AG04450 (cell line): ENCODE results near the gene HILPDA. TPM values are rescaled to one million over a fixed set of nuclear protein-coding genes. Genes with fewer than 3 reads are reported as not detected.

ENCODE experiments used
- CTCF ChIA-PET: fragments of 300-600, 350-600 bp; formaldehyde crosslinking; extraction: SDS; loops from one replicate; lab custom pipeline; 2022; ENCODE audit warnings: antibody characterized with exemption, inconsistent platforms; lab: Charles Lee
- POLR2A ChIA-PET: fragments of 350-600 bp; formaldehyde crosslinking; extraction: SDS; loops from one replicate; lab custom pipeline; 2021; ENCODE audit warnings: antibody characterized with exemption, inconsistent platforms; lab: Yijun Ruan, JAX
- DNase-seq: peaks from one replicate; pipeline ENCODE4 v3.0.0-alpha.2; 2011; ENCODE audit warnings: low read depth, low spot score
- H3K27ac ChIP-seq: one replicate; pipeline ENCODE4 v1.5.1; 2012; ENCODE audit warnings: low read depth, low read length, control low read depth
- H3K27me3 ChIP-seq: one replicate; pipeline ENCODE4 v1.6.0; 2012; ENCODE audit warnings: low read length; ENCODE audit not compliant: control insufficient read depth, insufficient read depth
- H3K4me3 ChIP-seq: 2 replicates; pipeline ENCODE4 v1.5.1; 2011; ENCODE audit warnings: mild to moderate bottlenecking, low read depth, low read length, control low read depth
- H3K9me3 ChIP-seq: 2 replicates; pipeline ENCODE4 v1.5.1; 2012; ENCODE audit warnings: low read length; ENCODE audit not compliant: control insufficient read depth, insufficient read depth
- polyA plus RNA-seq: library from polyadenylated mRNA; depleted of rRNA; stranded (reverse); fragments of >200 nt; gene quantifications from 2 replicates; pipeline ENCODE4 v1.2.3, GENCODE V29; 2011
- TF ChIP-seq, protein P1 (sequence below): IDR thresholded peaks from 2 replicates; pipeline ENCODE4 v1.5.1; 2011; ENCODE audit warnings: low read depth, low read length, control low read depth, inconsistent platforms

The HILPDA gene
- polyA plus RNA-seq, 1 experiment: 15.9 TPM

DNA sequence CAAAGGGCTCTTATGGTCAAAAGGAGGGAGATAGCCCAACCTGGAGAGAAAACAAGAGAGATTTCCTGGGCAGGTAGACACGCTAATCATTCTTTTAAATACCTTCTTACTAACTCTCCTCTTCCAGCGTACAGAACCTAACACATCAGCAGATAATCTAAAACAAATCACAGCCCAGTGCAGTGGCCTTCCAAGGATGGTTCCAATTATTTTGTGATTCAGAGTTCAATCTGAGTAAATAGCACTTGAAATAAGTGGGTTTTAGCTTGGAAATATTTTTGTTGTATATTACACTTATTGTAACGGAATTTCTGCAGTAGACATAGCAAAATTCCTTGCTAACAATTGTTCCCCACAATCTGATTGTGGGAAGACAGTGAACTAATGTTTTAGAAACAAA is 38.6 kb upstream of the HILPDA start:
- DNase-seq: no peak
- POLR2A ChIA-PET: no interaction called here

GRCh38 chr7:128419257-128419656 is 36.4 kb upstream of the HILPDA start:
- Histone ChIP-seq H3K27me3 (peaks cover 15% of the 10 kb centered on the region), H3K4me3 (no peak overlapping the region), H3K27ac (no peak overlapping the region), H3K9me3 (no peaks in the 10 kb centered on the region)
- DNase-seq: no peak
- ChIA-PET POLR2A (no interaction called here), CTCF (interaction anchor here (0.5 to 9.5 kb wide), 4 partner anchors 8 to 55 kb away, joined by 3 to 138 read pairs (median 16); no protein-coding TSS in a partner anchor)
- TF ChIP-seq, protein P1, sequence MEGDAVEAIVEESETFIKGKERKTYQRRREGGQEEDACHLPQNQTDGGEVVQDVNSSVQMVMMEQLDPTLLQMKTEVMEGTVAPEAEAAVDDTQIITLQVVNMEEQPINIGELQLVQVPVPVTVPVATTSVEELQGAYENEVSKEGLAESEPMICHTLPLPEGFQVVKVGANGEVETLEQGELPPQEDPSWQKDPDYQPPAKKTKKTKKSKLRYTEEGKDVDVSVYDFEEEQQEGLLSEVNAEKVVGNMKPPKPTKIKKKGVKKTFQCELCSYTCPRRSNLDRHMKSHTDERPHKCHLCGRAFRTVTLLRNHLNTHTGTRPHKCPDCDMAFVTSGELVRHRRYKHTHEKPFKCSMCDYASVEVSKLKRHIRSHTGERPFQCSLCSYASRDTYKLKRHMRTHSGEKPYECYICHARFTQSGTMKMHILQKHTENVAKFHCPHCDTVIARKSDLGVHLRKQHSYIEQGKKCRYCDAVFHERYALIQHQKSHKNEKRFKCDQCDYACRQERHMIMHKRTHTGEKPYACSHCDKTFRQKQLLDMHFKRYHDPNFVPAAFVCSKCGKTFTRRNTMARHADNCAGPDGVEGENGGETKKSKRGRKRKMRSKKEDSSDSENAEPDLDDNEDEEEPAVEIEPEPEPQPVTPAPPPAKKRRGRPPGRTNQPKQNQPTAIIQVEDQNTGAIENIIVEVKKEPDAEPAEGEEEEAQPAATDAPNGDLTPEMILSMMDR: no peak

More for the DNA sequence above, 38.6 kb upstream of the HILPDA start:
- no peak overlapping the region for H3K4me3 ChIP-seq
- TF ChIP-seq, protein P1: no peak
- H3K27me3 ChIP-seq: peaks cover 23% of the 10 kb centered on the region
- no peak overlapping the region for H3K27ac ChIP-seq
- H3K9me3 ChIP-seq: no peaks in the 10 kb centered on the region
- CTCF ChIA-PET: interaction anchor here (1.6 to 9.5 kb wide), 3 partner anchors 10 to 44 kb away, joined by 10 to 138 read pairs (median 25); no protein-coding TSS in a partner anchor

DNA sequence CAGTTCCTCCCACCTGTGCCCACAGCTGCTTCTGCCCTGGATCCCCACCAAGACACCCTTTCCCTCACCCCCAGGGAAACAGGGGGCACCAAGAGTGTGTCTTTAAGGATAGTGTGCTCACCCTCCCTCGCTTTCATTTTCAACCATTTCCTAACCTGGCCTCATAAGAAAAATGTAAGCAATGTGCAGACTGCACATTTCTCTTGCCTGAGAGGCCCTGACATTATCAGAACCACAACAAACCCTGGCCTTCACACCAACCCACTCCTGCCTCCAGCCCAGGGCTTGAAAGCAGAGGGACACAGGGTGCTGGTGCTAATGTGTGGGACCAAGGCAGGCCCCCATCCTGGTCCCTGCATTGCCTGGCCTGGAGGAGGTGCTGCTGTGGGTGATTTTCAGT is 34.9 kb upstream of the HILPDA start:
- no peak overlapping the region for H3K4me3 ChIP-seq
- TF ChIP-seq, protein P1: no peak
- H3K9me3 ChIP-seq: no peaks in the 10 kb centered on the region
- CTCF ChIA-PET: interaction anchor here (1.0 to 2.9 kb wide), 3 partner anchors 23 to 73 kb away, joined by 3 to 8 read pairs (median 3); no protein-coding TSS in a partner anchor
- peaks cover 11% of the 10 kb centered on the region for H3K27me3 ChIP-seq
- no peak for DNase-seq
- no peak overlapping the region for H3K27ac ChIP-seq
- POLR2A ChIA-PET: no interaction called here

- Histone ChIP-seq H3K9me3 (no peaks in the 10 kb centered on the region), H3K27me3 (peaks cover 11% of the 10 kb centered on the region), H3K4me3 (no peak overlapping the region), H3K27ac (no peak overlapping the region)
- TF ChIP-seq, protein P1: no peak
- CTCF ChIA-PET: interaction anchor here (1.0 to 2.9 kb wide), 3 partner anchors 23 to 38 kb away, joined by 3 to 8 read pairs (median 3); no protein-coding TSS in a partner anchor
- DNase-seq: no peak
- POLR2A ChIA-PET: no interaction called here
Measured at GRCh38 chr7:128421384-128421783, 34.3 kb upstream of the HILPDA start.

- DNase-seq: no peak
- ChIA-PET POLR2A (no interaction called here), CTCF (interaction anchor here (1.0 to 2.9 kb wide), 3 partner anchors 24 to 38 kb away, joined by 3 to 8 read pairs (median 3); no protein-coding TSS in a partner anchor)
- Histone ChIP-seq H3K4me3 (no peak overlapping the region), H3K27me3 (peaks cover 11% of the 10 kb centered on the region), H3K9me3 (no peaks in the 10 kb centered on the region), H3K27ac (no peak overlapping the region)
- TF ChIP-seq, protein P1: no peak
Measured at GRCh38 chr7:128422037-128422436, 33.6 kb upstream of the HILPDA start.
